Endothelial cell of umbilical vein (primary cell): ENCODE data around the gene RINL. TPM values are rescaled to one million over a fixed set of nuclear protein-coding genes. Genes with fewer than 3 reads are reported as not detected.

Experiments
- BruUV-seq: library from RNA; stranded (reverse); fragments of 400-500 nt; replicated peaks from 2 replicates; lab custom pipeline; 2021; lab: Mats Ljungman, UMichigan
- CTCF ChIA-PET: fragments of 300-600, 350-600 bp; sonication (Branson Sonifier 250); formaldehyde crosslinking; loops from one replicate; lab custom pipeline; 2021; ENCODE audit warnings: antibody characterized with exemption, inconsistent platforms; lab: Charles Lee
- POLR2A ChIA-PET: fragments of 300-600, 350-600 bp; sonication (Branson Sonifier 250); formaldehyde crosslinking; loops from one replicate; lab custom pipeline; 2021; ENCODE audit warnings: antibody characterized with exemption, inconsistent platforms; lab: Charles Lee
- DNase-seq: peaks from one replicate; pipeline ENCODE4 v3.0.0-alpha.2; 2011; ENCODE audit warnings: low read depth, low spot score
- FAIRE-seq: peaks from 2 replicates; lab custom pipeline; 2011; peaks lifted over from hg19 to GRCh38; lab: Jason Lieb, UNC
- H2AFZ ChIP-seq: 2 replicates; pipeline ENCODE4 v1.6.0; 2012; ENCODE audit warnings: low read depth, low read length, control low read depth, inconsistent platforms
- H3K27ac ChIP-seq: 2 replicates; pipeline ENCODE4 v1.5.1; 2011; ENCODE audit warnings: low read depth, mild to moderate bottlenecking, control low read depth, low read length, moderate library complexity; ENCODE audit not compliant: insufficient read depth
- H3K27me3 ChIP-seq, 2 experiments: 2 replicates each; pipeline versions ENCODE4 v1.6.0 to v1.6.1; 2011; ENCODE audit warnings: low read length in 2 of 2, mixed read lengths in 1 of 2; ENCODE audit not compliant: control insufficient read depth in 2 of 2, insufficient read depth in 2 of 2
- H3K36me3 ChIP-seq, 2 experiments: 2 replicates in 1 of 2; 3 replicates in 1 of 2; pipeline ENCODE4 v1.5.1; 2011; ENCODE audit warnings: low read length in 2 of 2, mild to moderate bottlenecking in 1 of 2, moderate library complexity in 1 of 2; ENCODE audit not compliant: control insufficient read depth in 2 of 2, insufficient read depth in 2 of 2; ENCODE audit errors: extremely low read depth in 1 of 2
- H3K4me1 ChIP-seq: 3 replicates; pipeline ENCODE4 v1.5.1; 2011; ENCODE audit warnings: mild to moderate bottlenecking, low read length; ENCODE audit not compliant: control insufficient read depth, insufficient read depth; ENCODE audit errors: extremely low read depth
- H3K4me2 ChIP-seq: 2 replicates; pipeline ENCODE4 v1.6.1; 2011; ENCODE audit warnings: low read length, control low read depth, mixed read lengths; ENCODE audit not compliant: insufficient read depth
- H3K4me3 ChIP-seq, 3 experiments: fragments of 200-600 bp in 1 of 3; sonication (generic), shearing (Covaris generic) in 1 of 3; replicated peaks in 1 of 3; 2 replicates each; pipeline ENCODE4 v1.5.1; 2011 to 2016; ENCODE audit warnings: control low read depth in 3 of 3, low read length in 3 of 3, mild to moderate bottlenecking in 2 of 3, inconsistent platforms in 1 of 3, low read depth in 1 of 3, moderate library complexity in 1 of 3; ENCODE audit not compliant: insufficient read depth in 1 of 3
- H3K79me2 ChIP-seq: 2 replicates; pipeline ENCODE4 v1.6.0; 2012; ENCODE audit warnings: low read length, inconsistent platforms; ENCODE audit not compliant: control insufficient read depth, insufficient read depth
- H3K9ac ChIP-seq: replicated peaks from 2 replicates; pipeline ENCODE3; 2011; ENCODE audit warnings: low read length, control low read depth; ENCODE audit not compliant: insufficient read depth; ENCODE audit errors: extremely low read depth
- H3K9me1 ChIP-seq: replicated peaks from 3 replicates; pipeline ENCODE4 v1.6.0; 2011; ENCODE audit warnings: mild to moderate bottlenecking, low read length; ENCODE audit not compliant: control insufficient read depth, insufficient read depth; ENCODE audit errors: extremely low read depth
- H3K9me3 ChIP-seq: replicated peaks from 2 replicates; pipeline ENCODE4 v1.5.1; 2012; ENCODE audit warnings: low read length, inconsistent platforms; ENCODE audit not compliant: control insufficient read depth, insufficient read depth
- H4K20me1 ChIP-seq: replicated peaks from 2 replicates; pipeline ENCODE3; 2011; ENCODE audit warnings: mild to moderate bottlenecking, low read length; ENCODE audit not compliant: control insufficient read depth, insufficient read depth; ENCODE audit errors: extremely low read depth
- CTCF ChIP-seq, 2 donors: IDR thresholded peaks; 1 replicate in 1 of 2; 2 replicates in 1 of 2; pipeline ENCODE4 v1.5.1; 2011; ENCODE audit warnings: low read length in 2 of 2, mild to moderate bottlenecking in 2 of 2, moderate library complexity in 2 of 2, control low read depth in 1 of 2, inconsistent platforms in 1 of 2, low read depth in 1 of 2; ENCODE audit not compliant: insufficient read depth in 1 of 2; ENCODE audit errors: extremely low read depth in 1 of 2
- EZH2 ChIP-seq: IDR thresholded peaks from 2 replicates; pipeline ENCODE4 v1.6.1; 2012; ENCODE audit warnings: borderline replicate concordance, low read depth, mild to moderate bottlenecking, moderate library complexity, low read length, inconsistent platforms; ENCODE audit not compliant: severe bottlenecking
- FOS ChIP-seq: IDR thresholded peaks from 2 replicates; pipeline ENCODE4 v1.6.1; 2011; ENCODE audit warnings: mild to moderate bottlenecking, low read length, moderate library complexity, borderline replicate concordance; ENCODE audit not compliant: insufficient read depth
- GATA2 ChIP-seq: IDR thresholded peaks from 2 replicates; pipeline ENCODE4 v1.7.0; 2011; ENCODE audit warnings: low read depth, mild to moderate bottlenecking, moderate library complexity, mixed read lengths, low read length; ENCODE audit not compliant: insufficient read length, insufficient read depth
- JUN ChIP-seq: IDR thresholded peaks from 2 replicates; pipeline ENCODE4 v1.6.1; 2011; ENCODE audit warnings: borderline replicate concordance, low read depth; ENCODE audit not compliant: insufficient read length, insufficient read depth
- MAX ChIP-seq: IDR thresholded peaks from 2 replicates; pipeline ENCODE4 v1.6.1; 2011; ENCODE audit not compliant: insufficient read depth, insufficient read length
- MYC ChIP-seq: IDR thresholded peaks from one replicate; pipeline ENCODE4 v1.6.1; 2011; ENCODE audit warnings: mild to moderate bottlenecking, low read depth, low read length
- POLR2A ChIP-seq: IDR thresholded peaks from 2 replicates; pipeline ENCODE4 v1.6.1; 2012; ENCODE audit warnings: low read depth, mild to moderate bottlenecking, control low read depth, low read length
- POLR2AphosphoS5 ChIP-seq: IDR thresholded peaks from 2 replicates; pipeline ENCODE4 v1.6.1; 2012; ENCODE audit warnings: low read depth, mild to moderate bottlenecking, control low read depth, low read length, moderate library complexity; ENCODE audit not compliant: insufficient read depth
- dilution Hi-C: fragments of 300-500 bp; cut with MboI; formaldehyde crosslinking; loops from one replicate; pipeline ENCODE4 v1.15.0; 2019; ENCODE audit warnings: low sequenced_read_pairs; ENCODE audit not compliant: extremely low pct_ligation_motif_present
- intact Hi-C: fragments of 100-400 bp; cut with micrococcal nuclease; formaldehyde crosslinking; loops from one replicate; pipeline ENCODE4 v1.10.0; 2022
- polyA plus RNA-seq, 4 experiments: library from polyadenylated mRNA; depleted of rRNA in 3 of 4; stranded (reverse) in 3 of 4; unstranded in 1 of 4; fragments of >200 nt; gene quantifications; 2 replicates each; pipeline versions ENCODE4 v1.2.1 to v1.2.3, GENCODE V29; 2011 to 2012; ENCODE audit warnings: missing spikeins in 1 of 4
- total RNA-seq: library from RNA; stranded (reverse); gene quantifications from 2 replicates; pipeline ENCODE4 v1.2.3, GENCODE V29; 2021

The RINL gene
- total and polyA plus RNA-seq, 2 donors (not counting 3 experiments of a cell fraction or from before 2014, with no cell fraction given): 5.3 to 10.1 TPM

DNA sequence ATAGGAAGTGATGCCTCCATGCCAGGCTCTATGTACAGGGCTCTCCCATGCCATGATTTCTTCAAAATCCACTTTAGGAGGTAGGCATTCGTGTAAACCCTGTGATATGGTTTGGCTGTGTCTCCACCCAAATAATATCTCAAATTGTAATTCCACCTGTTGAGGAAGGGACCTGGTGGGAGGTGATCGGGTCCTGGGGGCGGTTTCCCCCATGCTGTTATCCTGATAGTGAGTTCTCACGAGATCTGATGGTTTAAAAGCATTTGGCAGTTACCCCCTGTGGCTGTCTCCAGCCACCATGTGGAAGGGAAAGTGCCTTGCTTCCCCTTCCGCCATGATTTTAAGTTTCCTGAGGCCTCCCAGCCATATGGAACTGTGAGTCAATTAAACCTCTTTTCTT, 44.4 kb upstream of the RINL start:
- no TSS peak for BruUV-seq
- H3K4me3 ChIP-seq: no peak overlapping the region
- no peak for DNase-seq
- dilution Hi-C loops: no loop called here
- ChIA-PET CTCF (no interaction called here), POLR2A (no interaction called here)
- H3K4me1 ChIP-seq: no peaks in the 10 kb centered on the region
- H3K27me3 ChIP-seq: no peaks in the 10 kb centered on the region
- FAIRE-seq: no peak
- intact Hi-C loops: no loop called here
- no peak overlapping the region for H3K27ac ChIP-seq
- H3K36me3 ChIP-seq: peaks cover 4 to 10% of the 10 kb centered on the region in 2 experiments
- no peak overlapping the region for H3K4me2 ChIP-seq
- H4K20me1 ChIP-seq: no peaks in the 10 kb centered on the region
- no peak for TF ChIP-seq JUN
- TF ChIP-seq POLR2A: no peak
- no peak for TF ChIP-seq CTCF (IDR thresholded peaks at IDR 0.05; ENCODE audit: extremely low read depth in 1 of 2, insufficient read depth in 1 of 2, low read depth in 1 of 2, low read length in 2 of 2)
- TF ChIP-seq GATA2: no peak
- no peak for TF ChIP-seq MYC
- no peak for TF ChIP-seq EZH2
- TF ChIP-seq POLR2AphosphoS5: no peak
- no peak for TF ChIP-seq MAX
- no peak for TF ChIP-seq FOS
- no peaks in the 10 kb centered on the region for H3K9me1 ChIP-seq
- no peak overlapping the region for H2AFZ ChIP-seq
- H3K79me2 ChIP-seq: no peaks in the 10 kb centered on the region
- H3K9me3 ChIP-seq: no peaks in the 10 kb centered on the region
- H3K9ac ChIP-seq: no peak overlapping the region
